COLO668 (cell line): Measurements from ENCODE around the gene CD68.

Source experiments
- DNase-seq: peaks from one replicate; lab custom pipeline; 2025; ENCODE audit not compliant: unreplicated experiment; lab: John Stamatoyannopoulos, UW

The CD68 gene

DNA sequence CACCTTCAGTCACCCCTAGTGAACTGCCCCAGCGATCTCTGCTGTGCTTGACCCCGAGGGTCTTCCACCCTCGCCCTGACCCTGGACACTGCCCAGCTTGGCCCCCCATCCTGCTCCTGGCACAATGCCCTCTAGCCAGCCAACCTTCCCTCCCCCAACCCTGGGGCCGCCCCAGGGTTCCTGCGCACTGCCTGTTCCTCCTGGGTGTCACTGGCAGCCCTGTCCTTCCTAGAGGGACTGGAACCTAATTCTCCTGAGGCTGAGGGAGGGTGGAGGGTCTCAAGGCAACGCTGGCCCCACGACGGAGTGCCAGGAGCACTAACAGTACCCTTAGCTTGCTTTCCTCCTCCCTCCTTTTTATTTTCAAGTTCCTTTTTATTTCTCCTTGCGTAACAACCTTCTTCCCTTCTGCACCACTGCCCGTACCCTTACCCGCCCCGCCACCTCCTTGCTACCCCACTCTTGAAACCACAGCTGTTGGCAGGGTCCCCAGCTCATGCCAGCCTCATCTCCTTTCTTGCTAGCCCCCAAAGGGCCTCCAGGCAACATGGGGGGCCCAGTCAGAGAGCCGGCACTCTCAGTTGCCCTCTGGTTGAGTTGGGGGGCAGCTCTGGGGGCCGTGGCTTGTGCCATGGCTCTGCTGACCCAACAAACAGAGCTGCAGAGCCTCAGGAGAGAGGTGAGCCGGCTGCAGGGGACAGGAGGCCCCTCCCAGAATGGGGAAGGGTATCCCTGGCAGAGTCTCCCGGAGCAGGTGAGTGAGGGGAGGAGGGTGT, 20.7 kb upstream of the CD68 start, which contains the start of gene TNFSF13:
Gene TNFSF13, plus strand, starts transcription at position 207 of the 776 bp plus-strand sequence. Its CDS starts 290 bp downstream, at position 497.
- peak; percentile 45 for DNase-seq

- peak; percentile 15 for DNase-seq
Measured at GRCh38 chr17:7559320-7560171, 19.9 kb upstream of the CD68 start.

DNA sequence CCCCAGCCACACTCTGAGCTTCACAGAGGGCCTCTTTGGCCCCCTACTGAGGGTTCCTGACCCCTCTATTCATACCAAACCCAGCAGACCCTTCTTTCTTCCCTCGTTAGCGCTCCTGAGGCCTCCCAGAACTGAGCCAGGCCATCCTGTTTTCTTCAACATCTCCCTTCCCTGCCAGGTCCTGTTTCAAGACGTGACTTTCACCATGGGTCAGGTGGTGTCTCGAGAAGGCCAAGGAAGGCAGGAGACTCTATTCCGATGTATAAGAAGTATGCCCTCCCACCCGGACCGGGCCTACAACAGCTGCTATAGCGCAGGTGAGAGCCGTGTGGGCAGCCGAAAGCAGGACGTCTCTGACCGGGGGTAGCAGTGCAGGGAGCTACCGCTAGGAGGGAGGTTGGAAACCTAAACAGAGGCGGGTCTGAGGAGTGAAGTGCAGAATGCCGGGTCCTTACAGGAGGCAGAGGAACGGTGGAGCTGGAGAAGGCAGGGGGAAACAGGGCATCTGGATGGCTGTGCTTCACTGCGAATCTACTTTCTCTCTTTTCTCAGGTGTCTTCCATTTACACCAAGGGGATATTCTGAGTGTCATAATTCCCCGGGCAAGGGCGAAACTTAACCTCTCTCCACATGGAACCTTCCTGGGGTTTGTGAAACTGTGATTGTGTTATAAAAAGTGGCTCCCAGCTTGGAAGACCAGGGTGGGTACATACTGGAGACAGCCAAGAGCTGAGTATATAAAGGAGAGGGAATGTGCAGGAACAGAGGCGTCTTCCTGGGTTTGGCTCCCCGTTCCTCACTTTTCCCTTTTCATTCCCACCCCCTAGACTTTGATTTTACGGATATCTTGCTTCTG, 19.0 kb upstream of the CD68 start:
- peak; percentile 62 for DNase-seq

GRCh38 chr17:7561028-7561575, 18.3 kb upstream of the CD68 start:
- peak; percentile 84 for DNase-seq

GRCh38 chr17:7561589-7562207, 17.7 kb upstream of the CD68 start, which contains the start of gene SENP3:
SENP3 (plus strand) TSS chr17:7561919; CDS start chr17:7563077, 1,158 bp downstream.
- peak; percentile 91 for DNase-seq

GRCh38 chr17:7562208-7562605, 17.2 kb upstream of the CD68 start:
- peak; percentile 35 for DNase-seq

GRCh38 chr17:7563115-7563869, 16.1 kb upstream of the CD68 start:
- no peak for DNase-seq

DNA sequence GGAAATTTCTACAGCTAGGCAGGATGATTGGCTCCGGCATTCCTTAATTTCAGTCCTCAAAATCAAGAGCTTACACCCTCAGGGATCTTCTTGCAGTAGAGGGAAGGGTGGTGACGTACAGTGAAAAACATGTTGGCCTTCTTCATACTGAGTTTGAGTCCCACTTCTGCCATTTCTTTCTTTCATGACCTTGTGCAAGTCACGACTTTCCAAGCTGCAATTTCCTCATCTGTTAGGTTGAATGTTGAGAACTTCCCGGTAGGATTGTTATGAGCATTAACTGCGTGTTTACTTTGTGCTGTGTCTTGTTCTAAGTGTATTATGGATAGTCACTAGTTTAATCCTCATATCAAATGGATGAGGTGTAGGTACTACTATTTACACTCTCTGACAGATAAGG, 9.9 kb upstream of the CD68 start:
- no peak for DNase-seq

DNA sequence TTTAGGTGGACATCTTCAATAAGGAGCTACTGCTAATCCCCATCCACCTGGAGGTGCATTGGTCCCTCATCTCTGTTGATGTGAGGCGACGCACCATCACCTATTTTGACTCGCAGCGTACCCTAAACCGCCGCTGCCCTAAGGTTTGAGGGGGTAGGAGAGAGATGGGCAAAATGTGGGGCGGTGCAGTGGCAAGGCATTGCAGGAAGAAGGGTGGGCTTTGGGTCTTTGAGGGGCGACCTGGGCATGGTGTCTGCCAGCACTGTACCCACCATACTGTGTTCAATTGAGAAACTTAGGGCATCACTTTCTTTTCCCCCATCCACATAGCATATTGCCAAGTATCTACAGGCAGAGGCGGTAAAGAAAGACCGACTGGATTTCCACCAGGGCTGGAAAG, 9.1 kb upstream of the CD68 start:
- no peak for DNase-seq

- DNase-seq: no peak
Measured at GRCh38 chr17:7572338-7572587, 7.2 kb upstream of the CD68 start.

DNA sequence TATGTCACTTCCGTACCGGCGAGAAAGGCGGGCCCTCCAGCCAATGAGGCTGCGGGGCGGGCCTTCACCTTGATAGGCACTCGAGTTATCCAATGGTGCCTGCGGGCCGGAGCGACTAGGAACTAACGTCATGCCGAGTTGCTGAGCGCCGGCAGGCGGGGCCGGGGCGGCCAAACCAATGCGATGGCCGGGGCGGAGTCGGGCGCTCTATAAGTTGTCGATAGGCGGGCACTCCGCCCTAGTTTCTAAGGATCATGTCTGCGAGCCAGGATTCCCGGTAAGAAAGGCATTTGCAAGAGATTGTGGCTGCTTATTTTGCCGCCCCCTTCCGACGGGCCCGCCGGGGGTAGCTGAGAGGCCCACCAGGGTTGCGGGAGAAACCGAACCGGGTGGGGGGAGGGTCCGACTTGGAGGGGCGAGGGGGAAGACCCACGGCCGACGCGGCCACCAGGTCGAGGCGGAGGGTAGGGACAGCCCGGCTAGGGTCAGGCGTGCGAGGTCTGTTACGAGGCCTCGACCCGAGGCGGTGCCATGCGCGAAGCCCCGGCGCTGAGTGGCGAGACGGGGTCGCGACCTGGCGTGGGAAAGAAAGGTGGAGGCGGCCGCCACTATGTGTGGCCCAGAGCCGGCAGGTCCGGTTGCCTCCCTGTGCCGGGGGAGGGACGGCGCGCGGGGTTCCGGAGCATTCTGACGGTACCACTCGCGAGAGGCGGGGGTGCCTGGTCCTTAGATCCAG, 6.7 kb upstream of the CD68 start:
- peak; percentile 95 for DNase-seq

GRCh38 chr17:7573324-7574080, 5.9 kb upstream of the CD68 start:
- DNase-seq: peak; percentile 85

DNA sequence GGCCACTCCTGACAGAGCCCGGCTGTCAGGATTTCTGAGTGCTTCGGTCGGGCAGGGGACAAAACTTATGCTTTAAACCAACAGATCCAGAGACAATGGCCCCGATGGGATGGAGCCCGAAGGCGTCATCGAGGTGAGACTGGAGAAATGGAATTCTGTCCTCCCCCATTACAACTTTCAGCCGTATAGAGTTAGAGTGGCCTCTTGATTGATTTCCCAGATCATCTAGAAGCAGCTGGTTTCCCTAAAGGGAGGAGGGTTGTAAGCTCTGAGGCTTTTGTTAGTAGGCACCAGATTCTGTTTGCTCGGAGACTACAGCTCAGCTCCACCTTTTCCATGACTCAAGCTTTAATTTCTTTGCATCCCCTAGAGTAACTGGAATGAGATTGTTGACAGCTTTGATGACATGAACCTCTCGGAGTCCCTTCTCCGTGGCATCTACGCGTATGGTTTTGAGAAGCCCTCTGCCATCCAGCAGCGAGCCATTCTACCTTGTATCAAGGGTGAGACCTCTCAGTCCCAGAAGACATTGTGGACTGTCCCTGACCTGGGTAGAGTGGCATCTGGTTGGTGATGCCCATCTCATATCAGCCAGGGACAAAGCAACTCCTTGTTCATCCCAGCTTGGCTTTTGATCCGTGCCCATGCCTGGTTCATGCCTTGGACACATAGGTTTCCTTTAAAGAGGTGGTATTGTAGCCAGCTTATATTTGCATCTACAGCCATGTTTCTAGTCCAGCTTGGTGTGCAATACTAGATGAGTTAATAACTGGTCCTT, 5.1 kb upstream of the CD68 start:
- no peak for DNase-seq

DNA sequence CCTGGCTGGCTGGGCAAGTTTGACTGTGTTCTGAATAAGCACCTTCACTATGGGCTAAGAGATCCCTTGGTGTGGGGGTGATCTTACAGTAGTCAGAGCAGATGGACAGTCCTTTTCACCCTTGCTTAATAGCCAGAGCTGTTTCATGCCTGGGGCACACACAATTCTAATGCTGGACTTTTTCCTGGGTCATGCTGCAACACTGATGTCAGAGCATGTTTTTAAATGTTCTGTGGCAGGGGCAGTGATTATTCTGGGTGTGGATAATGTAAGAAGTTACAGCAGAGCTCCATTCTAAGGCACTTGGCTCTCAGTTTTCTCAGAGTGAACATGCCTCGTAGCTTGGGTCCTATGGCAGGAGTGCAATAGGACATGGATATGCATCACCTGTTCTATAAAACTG, 4.0 kb upstream of the CD68 start:
- no peak for DNase-seq

- DNase-seq: no peak
Measured at GRCh38 chr17:7575959-7576358, 3.5 kb upstream of the CD68 start.

DNA sequence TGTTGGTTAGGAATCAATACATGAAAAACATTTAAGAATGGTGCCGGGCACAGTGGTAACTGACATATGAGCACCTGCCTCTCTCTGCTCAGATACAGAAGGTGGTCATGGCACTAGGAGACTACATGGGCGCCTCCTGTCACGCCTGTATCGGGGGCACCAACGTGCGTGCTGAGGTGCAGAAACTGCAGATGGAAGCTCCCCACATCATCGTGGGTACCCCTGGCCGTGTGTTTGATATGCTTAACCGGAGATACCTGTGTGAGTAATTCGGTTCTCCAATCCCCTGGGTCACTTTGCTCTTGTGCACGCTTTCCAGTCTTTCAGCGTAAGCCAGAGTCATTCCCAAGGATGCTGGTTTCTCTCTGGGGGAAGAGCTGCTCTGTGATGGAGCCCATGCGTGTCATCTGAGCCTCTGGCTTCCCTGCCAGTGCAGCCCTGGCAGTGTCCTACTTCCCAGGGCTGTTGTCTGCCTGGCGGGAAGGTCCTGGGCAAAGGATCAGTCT, 3.0 kb upstream of the CD68 start:
- no peak for DNase-seq
